Stimulated activated naive B cell treated with anti-CD40 and anti-IgM and Interleukin-4, amounts not matched to agents 10 μg/mL and 1 μg/mL and 100 μg/mL, for 72 hours (primary cell): ENCODE measurements around the gene SHCBP1L.
A peak's percentile ranks its signal among the peaks of the same experiment; 100 is the strongest.

Experiments
- ATAC-seq, 2 donors: fragments of 150-1000 bp; cut with Tn5 transposase; replicated peaks; 2 replicates each; pipeline ENCODE4 v1.10.0; 2021; ENCODE audit warnings: moderate library complexity in 1 of 2
- DNase-seq: peaks from one replicate; pipeline ENCODE4 v3.0.0; 2021
- H3K27ac Mint-ChIP-seq: one replicate; pipeline ENCODE4 v1.8.0; 2022; ENCODE audit warnings: mild to moderate bottlenecking, mixed read lengths
- H3K27me3 Mint-ChIP-seq, 2 donors: one replicate each; pipeline ENCODE4 v1.8.0; 2022; ENCODE audit warnings: mixed read lengths in 2 of 2
- H3K36me3 Mint-ChIP-seq, 2 donors: one replicate each; pipeline ENCODE4 v1.8.0; 2022; ENCODE audit warnings: mixed read lengths in 2 of 2, mild to moderate bottlenecking in 1 of 2
- H3K4me1 Mint-ChIP-seq, 2 donors: one replicate each; pipeline ENCODE4 v1.8.0; 2022; ENCODE audit warnings: mixed read lengths in 2 of 2, mild to moderate bottlenecking in 1 of 2
- H3K4me3 Mint-ChIP-seq, 2 donors: one replicate each; pipeline ENCODE4 v1.8.0; 2022; ENCODE audit warnings: mild to moderate bottlenecking in 2 of 2, mixed read lengths in 2 of 2, moderate library complexity in 1 of 2
- H3K9me3 Mint-ChIP-seq, 2 donors: one replicate each; pipeline ENCODE4 v1.8.0; 2022; ENCODE audit warnings: mixed read lengths in 2 of 2, mild to moderate bottlenecking in 1 of 2

SHCBP1L gene

GRCh38 chr1:182974506-182975191 lies 21.7 kb upstream of the SHCBP1L start:
- Mint-ChIP-seq H3K36me3 (no peaks in the 10 kb centered on the region), H3K27me3 (peaks cover 0 to 7% of the 10 kb centered on the region in 2 donors), H3K9me3 (no peaks in the 10 kb centered on the region), H3K27ac (no peak overlapping the region), H3K4me3 (no peak overlapping the region), H3K4me1 (no peaks in the 10 kb centered on the region)
- ATAC-seq (no peak), DNase-seq (no peak)

GRCh38 chr1:182972829-182973228 lies 19.9 kb upstream of the SHCBP1L start:
- no peak for ATAC-seq
- Mint-ChIP-seq H3K27me3 (peaks cover 7% of the 10 kb centered on the region in 2 donors), H3K4me3 (no peak overlapping the region), H3K27ac (no peak overlapping the region), H3K9me3 (no peaks in the 10 kb centered on the region), H3K4me1 (no peaks in the 10 kb centered on the region), H3K36me3 (no peaks in the 10 kb centered on the region)
- DNase-seq, result no peak

GRCh38 chr1:182972231-182972630 lies 19.3 kb upstream of the SHCBP1L start:
- Mint-ChIP-seq H3K27me3 (peaks cover 7% of the 10 kb centered on the region in 2 donors), H3K27ac (no peak overlapping the region)
- no peak for ATAC-seq

GRCh38 chr1:182971219-182971618 lies 18.3 kb upstream of the SHCBP1L start:
- DNase-seq (no peak), ATAC-seq (no peak)
- Mint-ChIP-seq H3K27ac (no peak overlapping the region), H3K9me3 (no peaks in the 10 kb centered on the region), H3K27me3 (peaks cover 7% of the 10 kb centered on the region in 2 donors), H3K36me3 (no peaks in the 10 kb centered on the region), H3K4me1 (no peaks in the 10 kb centered on the region), H3K4me3 (no peak overlapping the region)

More at GRCh38 chr1:182972231-182972630, 19.3 kb upstream of the SHCBP1L start:
- H3K9me3 Mint-ChIP-seq, result no peaks in the 10 kb centered on the region
- no peak overlapping the region for H3K4me3 Mint-ChIP-seq
- no peak for DNase-seq
- no peaks in the 10 kb centered on the region for H3K36me3 Mint-ChIP-seq
- H3K4me1 Mint-ChIP-seq, result no peaks in the 10 kb centered on the region

GRCh38 chr1:182968836-182969734 lies 16.1 kb upstream of the SHCBP1L start:
- Mint-ChIP-seq H3K4me1 (no peaks in the 10 kb centered on the region), H3K27me3 (peaks cover 1 to 7% of the 10 kb centered on the region in 2 donors), H3K9me3 (no peaks in the 10 kb centered on the region), H3K4me3 (no peak overlapping the region), H3K27ac (no peak overlapping the region), H3K36me3 (no peaks in the 10 kb centered on the region)
- DNase-seq (no peak), ATAC-seq (no peak)

GRCh38 chr1:182968151-182968741 lies 15.3 kb upstream of the SHCBP1L start:
- DNase-seq (no peak), ATAC-seq (no peak)
- peaks cover 0 to 7% of the 10 kb centered on the region in 2 donors for H3K27me3 Mint-ChIP-seq
- H3K27ac Mint-ChIP-seq, result no peak overlapping the region
- H3K4me1 Mint-ChIP-seq, result no peaks in the 10 kb centered on the region
- no peaks in the 10 kb centered on the region for H3K9me3 Mint-ChIP-seq
- H3K4me3 Mint-ChIP-seq, result no peak overlapping the region
- no peaks in the 10 kb centered on the region for H3K36me3 Mint-ChIP-seq

- H3K27ac Mint-ChIP-seq, result no peak overlapping the region
- H3K4me3 Mint-ChIP-seq, result no peak overlapping the region
- ATAC-seq, result no peak
- DNase-seq, result no peak
- no peaks in the 10 kb centered on the region for H3K36me3 Mint-ChIP-seq
- peaks cover 0 to 7% of the 10 kb centered on the region in 2 donors for H3K27me3 Mint-ChIP-seq
- H3K4me1 Mint-ChIP-seq, result peaks cover 5 to 11% of the 10 kb centered on the region in 2 donors
- H3K9me3 Mint-ChIP-seq, result no peaks in the 10 kb centered on the region
These were observed 12.9 kb upstream of the SHCBP1L start for GRCh38 chr1:182965861-182966260.

GRCh38 chr1:182965096-182965495 lies 12.1 kb upstream of the SHCBP1L start:
- DNase-seq, result no peak
- Mint-ChIP-seq H3K27me3 (peaks cover 0 to 8% of the 10 kb centered on the region in 2 donors), H3K4me1 (peaks cover 5 to 11% of the 10 kb centered on the region in 2 donors), H3K36me3 (no peaks in the 10 kb centered on the region), H3K4me3 (no peak overlapping the region), H3K27ac (no peak overlapping the region), H3K9me3 (no peaks in the 10 kb centered on the region)
- no peak for ATAC-seq

- ATAC-seq (peak; percentile 100), DNase-seq (peak; percentile 58)
- H3K36me3 Mint-ChIP-seq, result no peaks in the 10 kb centered on the region
- H3K4me1 Mint-ChIP-seq, result peaks cover 5 to 11% of the 10 kb centered on the region in 2 donors
- H3K4me3 Mint-ChIP-seq, result peak overlapping the region; percentile 62 to 68
- no peaks in the 10 kb centered on the region for H3K9me3 Mint-ChIP-seq
- peaks cover 4 to 11% of the 10 kb centered on the region in 2 donors for H3K27me3 Mint-ChIP-seq
- no peak overlapping the region for H3K27ac Mint-ChIP-seq
These were observed 9.7 kb upstream of the SHCBP1L start for GRCh38 chr1:182962554-182963115.

GRCh38 chr1:182960046-182960445 lies 7.1 kb upstream of the SHCBP1L start:
- peaks cover 8 to 11% of the 10 kb centered on the region in 2 donors for H3K4me1 Mint-ChIP-seq
- no peak overlapping the region for H3K4me3 Mint-ChIP-seq

GRCh38 chr1:182957902-182958395 lies 5.0 kb upstream of the SHCBP1L start:
- ATAC-seq (no peak), DNase-seq (no peak)
- Mint-ChIP-seq H3K27ac (no peak overlapping the region), H3K36me3 (no peaks in the 10 kb centered on the region), H3K4me1 (peaks cover 9% of the 10 kb centered on the region in 2 donors), H3K4me3 (no peak overlapping the region), H3K27me3 (peaks cover 15 to 27% of the 10 kb centered on the region in 2 donors), H3K9me3 (no peaks in the 10 kb centered on the region)

More at GRCh38 chr1:182960046-182960445, 7.1 kb upstream of the SHCBP1L start:
- Mint-ChIP-seq H3K27ac (no peak overlapping the region), H3K9me3 (no peaks in the 10 kb centered on the region), H3K27me3 (peaks cover 12 to 21% of the 10 kb centered on the region in 2 donors), H3K36me3 (no peaks in the 10 kb centered on the region)
- no peak for DNase-seq
- ATAC-seq, result no peak

GRCh38 chr1:182956708-182957365 lies 3.9 kb upstream of the SHCBP1L start:
- Mint-ChIP-seq H3K9me3 (no peaks in the 10 kb centered on the region), H3K27ac (no peak overlapping the region), H3K4me1 (peaks cover 8% of the 10 kb centered on the region in 2 donors), H3K27me3 (peaks cover 23 to 35% of the 10 kb centered on the region in 2 donors), H3K4me3 (no peak overlapping the region), H3K36me3 (peaks cover 0 to 2% of the 10 kb centered on the region in 2 donors)
- ATAC-seq, result no peak
- no peak for DNase-seq

- ATAC-seq (peak; percentile 55 to 67), DNase-seq (no peak)
- Mint-ChIP-seq H3K36me3 (peaks cover 0 to 2% of the 10 kb centered on the region in 2 donors), H3K27me3 (peaks cover 23 to 35% of the 10 kb centered on the region in 2 donors), H3K4me3 (no peak overlapping the region), H3K4me1 (peaks cover 8% of the 10 kb centered on the region in 2 donors), H3K9me3 (no peaks in the 10 kb centered on the region), H3K27ac (no peak overlapping the region)
These were observed 2.9 kb upstream of the SHCBP1L start for GRCh38 chr1:182955596-182956588.
